Kidney epithelial cell (primary cell): Measurements from ENCODE around the gene APC2. TPM values are rescaled to one million over a fixed set of nuclear protein-coding genes. Genes with fewer than 3 reads are reported as not detected.
"Not testable (repeated sequence)": the region's sequence is repeated elsewhere in the genome, so short reads cannot be mapped to it uniquely, and the experiment has no call there.

Experiments used
- DNase-seq: peaks from one replicate; pipeline ENCODE4 v3.0.0-alpha.2; 2010; ENCODE audit warnings: low read depth
- H3K27me3 ChIP-seq: 2 replicates; pipeline ENCODE4 v1.6.0; 2011; ENCODE audit warnings: low read length; ENCODE audit not compliant: control insufficient read depth, insufficient read depth
- H3K36me3 ChIP-seq: 2 replicates; pipeline ENCODE4 v1.5.1; 2011; ENCODE audit warnings: low read length; ENCODE audit not compliant: control insufficient read depth, insufficient read depth
- H3K4me3 ChIP-seq: 2 replicates; pipeline ENCODE4 v1.5.1; 2011; ENCODE audit warnings: low read depth, mild to moderate bottlenecking, control low read depth, low read length
- total RNA-seq: library from RNA; depleted of rRNA; stranded (reverse); fragments of >200 nt; gene quantifications from 2 replicates; pipeline ENCODE4 v1.2.3, GENCODE V29; 2015
- TF ChIP-seq, protein P1 (sequence below): IDR thresholded peaks from 2 replicates; pipeline ENCODE4 v1.5.1; 2011; ENCODE audit warnings: mild to moderate bottlenecking, moderate library complexity, low read length, control low read depth, inconsistent platforms; ENCODE audit not compliant: insufficient read depth, poor library complexity, severe bottlenecking

Gene APC2
- total RNA-seq, 1 donor from 2014 or later = not detected

DNA sequence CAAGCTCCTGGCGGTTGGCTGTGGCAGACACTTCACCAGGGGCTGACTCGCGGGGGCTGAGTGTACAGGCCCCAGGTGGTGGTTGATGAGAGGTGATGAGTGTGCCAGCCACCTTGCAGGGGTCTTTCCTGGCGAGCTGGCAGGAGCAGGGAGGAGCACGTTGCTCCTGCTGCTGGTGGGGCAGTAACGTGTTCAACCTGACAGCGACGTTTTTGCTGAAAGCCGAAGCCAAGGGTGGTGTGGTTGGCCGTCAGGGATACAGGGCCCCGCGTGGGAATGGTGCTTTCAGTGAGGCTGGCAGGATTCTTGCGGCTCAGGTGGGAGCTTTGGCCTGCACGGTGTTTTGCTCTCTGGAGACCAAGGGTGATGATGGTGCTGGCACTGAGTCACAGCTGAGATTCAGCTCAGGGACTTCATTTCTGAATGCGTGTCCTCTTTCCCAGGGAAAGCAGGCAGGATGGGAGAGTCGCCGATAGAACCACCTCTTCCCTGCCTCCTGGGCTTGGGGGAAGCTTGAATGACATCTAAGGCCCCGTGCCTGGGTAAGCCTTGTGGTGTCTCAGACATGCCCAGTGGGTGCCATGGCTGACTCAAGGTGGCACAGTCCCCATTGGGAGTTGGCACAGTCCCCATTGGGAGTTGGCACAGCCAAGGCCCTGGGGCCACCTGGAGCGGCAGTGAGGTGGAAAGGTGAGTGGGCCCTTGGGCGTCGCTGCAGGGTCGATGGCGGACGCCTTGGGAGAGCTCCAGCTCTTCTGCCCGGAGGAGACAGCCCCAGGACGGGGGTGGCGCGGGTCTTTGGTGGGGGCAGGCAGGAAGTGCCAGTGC is 33.7 kb upstream of the APC2 start:
- DNase-seq = no peak
- Histone ChIP-seq H3K27me3 (no peaks in the 10 kb centered on the region), H3K36me3 (peaks cover 6% of the 10 kb centered on the region), H3K4me3 (no peak overlapping the region)
- TF ChIP-seq, protein P1, sequence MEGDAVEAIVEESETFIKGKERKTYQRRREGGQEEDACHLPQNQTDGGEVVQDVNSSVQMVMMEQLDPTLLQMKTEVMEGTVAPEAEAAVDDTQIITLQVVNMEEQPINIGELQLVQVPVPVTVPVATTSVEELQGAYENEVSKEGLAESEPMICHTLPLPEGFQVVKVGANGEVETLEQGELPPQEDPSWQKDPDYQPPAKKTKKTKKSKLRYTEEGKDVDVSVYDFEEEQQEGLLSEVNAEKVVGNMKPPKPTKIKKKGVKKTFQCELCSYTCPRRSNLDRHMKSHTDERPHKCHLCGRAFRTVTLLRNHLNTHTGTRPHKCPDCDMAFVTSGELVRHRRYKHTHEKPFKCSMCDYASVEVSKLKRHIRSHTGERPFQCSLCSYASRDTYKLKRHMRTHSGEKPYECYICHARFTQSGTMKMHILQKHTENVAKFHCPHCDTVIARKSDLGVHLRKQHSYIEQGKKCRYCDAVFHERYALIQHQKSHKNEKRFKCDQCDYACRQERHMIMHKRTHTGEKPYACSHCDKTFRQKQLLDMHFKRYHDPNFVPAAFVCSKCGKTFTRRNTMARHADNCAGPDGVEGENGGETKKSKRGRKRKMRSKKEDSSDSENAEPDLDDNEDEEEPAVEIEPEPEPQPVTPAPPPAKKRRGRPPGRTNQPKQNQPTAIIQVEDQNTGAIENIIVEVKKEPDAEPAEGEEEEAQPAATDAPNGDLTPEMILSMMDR = no peak

DNA sequence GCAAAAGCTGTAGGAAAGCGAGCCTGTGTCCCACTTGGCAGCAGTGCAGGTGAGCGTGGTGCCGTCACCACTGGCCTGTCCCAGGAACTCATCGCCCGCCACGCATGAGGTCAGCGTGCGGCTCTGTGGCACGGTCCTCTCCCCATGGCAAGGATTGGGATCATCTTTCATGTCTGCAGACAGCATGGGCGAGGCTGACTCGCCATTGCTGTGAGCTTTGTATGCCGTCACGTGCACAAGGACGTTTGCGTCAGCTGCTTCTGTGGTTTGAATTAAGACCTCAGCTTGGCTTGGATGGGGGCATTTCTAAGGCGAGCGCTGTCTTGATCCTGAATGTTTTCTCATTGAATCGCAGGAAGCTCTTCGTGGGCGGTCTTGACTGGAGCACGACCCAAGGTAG is 32.8 kb upstream of the APC2 start:
- Histone ChIP-seq H3K27me3 (no peaks in the 10 kb centered on the region), H3K4me3 (no peak overlapping the region), H3K36me3 (peaks cover 9% of the 10 kb centered on the region)
- DNase-seq = no peak
- TF ChIP-seq, protein P1 = no peak

DNA sequence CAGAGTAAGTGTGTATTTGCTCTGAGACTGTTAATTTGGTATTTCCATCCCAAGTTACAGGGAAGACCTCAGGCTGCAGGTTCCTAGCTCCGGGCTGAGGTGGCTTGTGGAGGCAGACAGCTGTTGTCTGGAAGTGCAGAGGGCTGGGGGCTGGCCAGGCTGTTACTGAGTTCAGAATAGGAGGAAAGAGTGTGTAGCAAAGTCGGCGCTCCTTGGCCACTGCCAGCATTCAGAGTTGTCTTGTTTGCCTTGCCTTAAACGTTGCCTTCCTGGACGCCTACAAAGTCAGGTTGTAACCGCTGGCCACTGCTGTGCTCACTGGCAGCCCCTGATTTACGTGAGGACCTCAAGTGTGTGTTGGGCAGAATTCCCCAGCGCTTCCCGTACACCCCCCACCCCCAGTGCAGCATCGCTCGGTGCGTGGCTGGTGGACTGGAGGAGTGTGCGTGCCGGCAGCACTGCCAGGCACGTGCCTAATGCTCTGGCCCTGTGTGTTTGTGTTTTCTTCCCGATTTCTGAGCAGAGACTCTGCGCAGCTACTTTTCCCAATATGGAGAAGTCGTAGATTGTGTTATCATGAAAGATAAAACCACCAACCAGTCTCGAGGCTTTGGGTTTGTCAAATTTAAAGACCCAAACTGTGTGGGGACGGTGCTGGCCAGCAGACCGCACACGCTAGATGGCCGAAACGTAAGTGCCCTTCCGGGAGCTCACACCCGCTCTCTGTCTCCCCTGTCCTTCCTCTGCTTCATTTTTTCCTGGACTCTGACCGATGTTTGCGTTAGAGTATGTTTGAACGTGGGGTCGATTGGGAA is 32.0 kb upstream of the APC2 start:
- Histone ChIP-seq H3K4me3 (no peak overlapping the region), H3K27me3 (no peaks in the 10 kb centered on the region), H3K36me3 (peaks cover 9% of the 10 kb centered on the region)
- TF ChIP-seq, protein P1 = no peak
- no peak for DNase-seq

DNA sequence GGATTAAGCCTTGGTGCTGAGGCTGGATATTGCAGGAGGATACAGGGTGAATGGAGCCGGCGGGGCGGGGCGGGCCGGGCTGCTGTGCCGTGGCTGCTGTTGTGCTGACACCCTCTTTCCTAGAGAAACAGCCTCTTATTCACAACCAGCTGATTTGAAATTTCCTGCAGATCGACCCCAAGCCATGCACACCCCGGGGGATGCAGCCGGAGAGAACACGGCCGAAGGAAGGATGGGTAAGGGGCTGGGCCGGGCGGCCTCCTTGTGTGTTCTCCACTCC is 31.5 kb upstream of the APC2 start:
- DNase-seq = no peak
- TF ChIP-seq, protein P1 = no peak

DNA sequence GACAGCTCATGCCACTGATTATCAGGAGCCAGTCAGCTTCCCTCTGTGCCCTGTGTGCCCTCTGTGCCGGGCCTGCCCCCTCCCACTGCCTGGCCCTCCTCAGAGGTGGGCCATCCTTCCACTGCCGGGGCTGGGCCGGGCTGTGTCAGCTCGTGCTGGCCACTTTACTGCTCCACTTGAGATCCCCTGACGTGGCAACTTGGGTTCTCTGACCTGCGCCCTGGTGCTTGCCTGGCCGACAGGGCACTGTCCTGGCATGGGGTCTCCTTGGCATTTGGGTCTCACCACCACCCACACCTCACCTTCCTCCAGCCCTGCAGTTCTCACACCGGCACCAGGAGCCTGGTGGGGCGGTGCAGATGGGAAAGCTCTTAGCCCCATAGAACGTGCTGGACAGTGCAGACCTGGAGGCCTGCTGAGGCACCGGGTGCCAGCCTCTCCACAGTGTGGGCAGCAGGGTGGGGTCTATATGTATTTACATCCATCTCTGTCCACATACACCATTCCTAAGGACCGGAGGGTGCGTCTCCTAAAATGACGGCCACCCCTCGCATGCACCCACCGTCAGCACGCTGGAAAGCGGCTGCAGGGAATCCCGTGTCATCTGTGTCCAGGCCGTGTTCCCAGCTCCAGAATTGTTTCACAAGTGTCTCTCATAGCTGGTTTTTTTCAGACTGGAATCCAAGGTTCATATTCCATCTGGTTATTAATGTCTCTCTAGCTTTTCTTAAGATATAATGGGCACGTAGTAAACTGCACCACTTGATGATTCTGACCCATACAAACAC is 30.8 kb upstream of the APC2 start:
- TF ChIP-seq, protein P1 = no peak
- Histone ChIP-seq H3K27me3 (no peaks in the 10 kb centered on the region), H3K4me3 (no peak overlapping the region), H3K36me3 (peaks cover 11% of the 10 kb centered on the region)
- DNase-seq = no peak

More for the DNA sequence above, 31.5 kb upstream of the APC2 start:
- Histone ChIP-seq H3K4me3 (no peak overlapping the region), H3K36me3 (peaks cover 9% of the 10 kb centered on the region), H3K27me3 (no peaks in the 10 kb centered on the region)

DNA sequence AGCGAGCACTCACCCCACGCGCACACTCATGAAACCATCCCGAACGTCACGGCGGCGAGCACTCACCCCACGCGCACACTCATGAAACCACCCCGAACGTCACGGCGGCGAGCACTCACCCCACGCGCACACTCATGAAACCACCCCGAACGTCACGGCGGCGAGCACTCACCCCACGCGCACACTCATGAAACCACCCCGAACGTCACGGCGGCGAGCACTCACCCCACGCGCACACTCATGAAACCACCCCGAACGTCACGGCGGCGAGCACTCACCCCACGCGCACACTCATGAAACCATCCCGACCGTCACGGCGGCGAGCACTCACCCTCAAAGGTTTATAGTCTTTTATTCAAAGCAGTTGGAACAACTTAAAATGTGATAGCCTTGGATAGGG is 29.8 kb upstream of the APC2 start:
- not testable (repeated sequence) for H3K4me3 ChIP-seq, H3K27me3 ChIP-seq, DNase-seq
- peaks cover 12% of the 10 kb centered on the region for H3K36me3 ChIP-seq
